COLO668 (cell line): ENCODE results near the gene C1QL2.

Experiments used
- DNase-seq: peaks from one replicate; lab custom pipeline; 2025; ENCODE audit not compliant: unreplicated experiment; lab: John Stamatoyannopoulos, UW

C1QL2 gene

GRCh38 chr2:119158563-119159347 lies at the start of gene C1QL2:
TSS of gene C1QL2 (minus strand) at chr2:119158751. CDS start at chr2:119158269, 482 bp downstream.
- DNase-seq: peak; percentile 39

DNA sequence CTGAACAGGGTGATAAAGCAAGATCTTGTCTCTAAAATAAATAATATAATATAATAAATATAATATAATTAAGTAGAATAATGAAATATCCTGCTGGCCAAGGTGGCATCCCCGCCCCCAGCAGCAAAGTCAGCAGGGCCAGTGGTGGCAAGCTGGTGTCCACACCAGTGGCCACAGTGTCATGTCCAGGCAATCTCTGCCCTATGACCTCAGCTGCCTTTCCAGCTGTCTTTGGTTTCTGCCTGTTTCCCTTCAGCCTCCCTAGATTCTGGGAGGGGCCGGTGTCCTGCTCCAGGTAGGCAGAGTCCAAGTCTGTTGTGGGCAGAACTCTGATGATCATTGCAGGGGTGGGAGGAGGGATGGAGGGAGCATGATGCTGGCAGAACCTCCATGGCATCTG lies 48.9 kb upstream of the C1QL2 start:
- no peak for DNase-seq

DNA sequence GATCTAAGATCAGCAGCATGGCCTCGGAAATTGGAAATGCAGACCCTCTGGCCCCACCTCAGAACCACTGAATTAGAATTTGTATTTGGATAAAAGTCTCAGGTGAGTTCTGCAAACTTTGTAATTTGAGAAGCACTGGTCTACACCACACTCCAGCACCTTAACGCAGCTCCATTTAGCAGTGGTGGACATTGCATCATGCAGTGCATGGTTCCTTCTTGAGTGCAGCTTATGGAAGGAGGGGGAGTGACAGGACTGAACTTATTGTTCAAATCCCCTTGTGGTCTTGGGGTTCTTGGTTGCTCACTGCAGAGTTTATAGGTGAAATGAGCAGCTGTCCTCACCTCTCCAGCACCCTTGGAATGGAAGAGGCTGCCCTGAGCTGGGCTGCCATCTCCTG lies 47.6 kb upstream of the C1QL2 start:
- no peak for DNase-seq

DNA sequence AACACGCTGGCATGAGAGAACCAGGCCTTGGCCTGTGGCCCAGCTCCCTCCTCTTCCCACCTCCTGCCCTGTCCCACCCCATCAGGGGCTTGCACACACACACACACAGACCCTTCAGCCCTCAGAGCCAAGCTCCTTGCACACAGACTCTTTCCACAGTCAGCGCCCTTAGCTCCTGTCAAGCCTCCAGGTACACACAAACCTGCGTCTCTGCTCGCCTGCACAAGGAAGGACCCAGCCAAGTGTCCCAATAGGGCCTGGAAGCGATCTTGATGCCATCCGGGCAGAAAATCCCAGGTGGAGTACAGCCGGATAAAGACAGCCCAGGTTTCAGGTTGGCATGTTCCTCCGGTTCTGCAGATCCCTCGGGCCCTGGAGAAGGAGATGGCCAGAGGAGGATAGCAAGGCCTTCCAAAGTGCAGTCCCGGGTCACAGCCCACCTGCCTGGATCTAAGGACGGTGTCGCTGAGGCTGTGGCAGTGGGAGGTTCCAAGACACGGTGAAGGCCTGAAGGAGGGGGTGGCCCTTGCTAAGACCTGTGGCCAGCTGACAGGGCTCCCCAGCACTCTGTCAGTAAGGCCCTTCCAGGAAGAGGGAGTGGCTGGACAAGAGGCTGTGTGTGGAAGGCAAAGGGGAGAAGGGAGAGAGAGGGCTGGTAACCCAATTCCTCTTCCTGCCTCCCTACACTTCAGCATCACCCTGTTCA lies 46.6 kb upstream of the C1QL2 start:
- no peak for DNase-seq

DNA sequence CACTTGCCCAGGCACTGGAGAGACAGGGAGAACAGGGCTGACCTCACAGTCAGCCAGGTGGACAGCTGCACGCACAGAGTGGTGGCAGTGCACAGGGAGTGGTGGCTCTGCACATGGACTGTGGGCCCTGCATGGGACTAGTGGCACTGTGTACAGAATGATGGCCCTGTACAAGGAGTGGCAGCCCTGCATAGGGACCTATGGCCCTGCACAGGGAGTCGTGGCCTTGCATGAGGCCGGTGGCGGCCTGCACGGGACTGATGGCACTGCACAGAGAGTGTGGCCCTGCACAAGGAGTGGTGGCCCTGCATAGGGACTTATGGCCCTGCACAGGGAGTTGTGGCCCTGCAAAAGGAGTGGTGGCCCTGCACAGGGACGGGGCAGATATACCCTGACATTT lies 46.0 kb upstream of the C1QL2 start:
- DNase-seq: no peak

DNA sequence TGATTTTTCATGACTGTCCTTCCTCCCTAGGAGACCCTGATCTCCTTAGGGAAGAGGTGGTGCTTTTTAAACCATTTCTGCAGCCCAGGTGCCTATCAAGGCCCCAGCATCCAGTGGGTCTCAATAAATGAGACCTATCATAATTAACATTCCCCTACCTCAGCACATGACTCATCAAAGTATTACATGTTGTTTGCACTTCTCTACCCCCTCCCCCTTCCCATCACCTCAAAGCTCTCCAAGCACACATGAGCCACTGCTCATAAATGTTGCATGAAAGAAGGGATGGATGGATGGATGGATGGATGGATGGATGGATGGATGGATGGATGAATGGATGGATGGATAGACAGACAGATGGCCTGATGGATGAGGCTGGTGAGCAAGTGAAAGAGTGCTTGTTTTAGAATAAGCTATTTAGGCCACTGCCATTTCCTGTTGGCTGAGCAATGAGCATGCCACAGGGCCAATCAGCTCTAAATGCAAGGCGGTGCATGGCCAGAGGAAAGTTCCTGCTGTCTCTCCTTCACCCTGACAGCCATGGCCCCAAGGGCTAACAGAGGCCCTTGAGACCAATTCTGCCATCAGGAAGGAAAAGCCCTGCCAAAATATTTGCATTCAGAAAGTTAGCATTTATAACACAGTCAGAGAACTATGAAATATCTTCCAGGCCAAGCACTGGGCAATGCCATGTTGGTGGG lies 44.2 kb upstream of the C1QL2 start:
- no peak for DNase-seq

GRCh38 chr2:119201815-119202214 lies 43.3 kb upstream of the C1QL2 start:
- no peak for DNase-seq

DNA sequence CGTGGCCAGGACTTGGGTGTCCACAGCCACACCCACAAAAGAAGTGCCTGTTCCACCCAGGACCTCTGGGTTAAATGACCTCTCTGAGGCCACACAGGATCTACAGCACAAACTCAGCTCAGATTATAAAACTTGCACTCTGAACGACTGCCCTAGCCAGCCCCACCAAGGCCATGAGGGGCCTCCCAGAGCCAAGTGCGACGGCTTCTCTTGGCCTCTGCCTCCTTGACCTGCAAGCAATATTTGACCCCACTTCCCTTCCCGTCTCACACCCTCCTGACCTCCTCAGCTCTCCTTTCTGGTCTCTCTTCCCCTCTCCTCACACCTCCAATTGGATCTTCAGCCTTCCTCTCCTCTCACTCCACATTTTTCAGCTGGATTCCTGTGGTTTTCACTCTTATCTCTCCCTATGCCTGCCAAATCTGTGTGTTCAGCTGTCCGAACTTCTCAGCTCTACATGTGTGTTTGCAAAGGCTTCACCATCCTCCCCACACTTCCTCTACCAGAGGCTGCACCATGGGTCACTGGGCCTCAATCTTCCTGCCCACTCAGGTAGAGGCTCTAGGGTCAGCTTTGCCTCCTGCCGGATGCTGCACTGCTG lies 39.8 kb upstream of the C1QL2 start:
- DNase-seq: no peak

- no peak for DNase-seq
Observed at GRCh38 chr2:119197529-119198239, 39.1 kb upstream of the C1QL2 start.

DNA sequence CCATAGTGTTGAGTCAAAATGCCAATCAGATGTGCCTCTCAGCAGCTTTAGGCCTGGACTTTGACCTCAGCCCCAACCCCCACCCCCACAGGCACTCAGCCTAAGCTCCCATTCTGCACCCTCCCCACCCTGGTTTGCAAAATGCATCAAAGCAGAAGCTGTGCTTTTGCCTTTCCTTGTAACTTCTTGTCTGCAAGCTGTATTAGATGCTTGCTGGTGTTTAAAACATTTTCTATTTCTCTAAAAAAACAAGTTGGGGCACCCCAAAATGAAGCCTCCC lies 38.5 kb upstream of the C1QL2 start:
- DNase-seq: no peak

GRCh38 chr2:119196301-119197125 lies 38.0 kb upstream of the C1QL2 start:
- no peak for DNase-seq

- no peak for DNase-seq
Observed at GRCh38 chr2:119195887-119196286, 37.3 kb upstream of the C1QL2 start.

- no peak for DNase-seq
Observed at GRCh38 chr2:119195001-119195400, 36.5 kb upstream of the C1QL2 start.

- DNase-seq: no peak
Observed at GRCh38 chr2:119192893-119193292, 34.3 kb upstream of the C1QL2 start.

DNA sequence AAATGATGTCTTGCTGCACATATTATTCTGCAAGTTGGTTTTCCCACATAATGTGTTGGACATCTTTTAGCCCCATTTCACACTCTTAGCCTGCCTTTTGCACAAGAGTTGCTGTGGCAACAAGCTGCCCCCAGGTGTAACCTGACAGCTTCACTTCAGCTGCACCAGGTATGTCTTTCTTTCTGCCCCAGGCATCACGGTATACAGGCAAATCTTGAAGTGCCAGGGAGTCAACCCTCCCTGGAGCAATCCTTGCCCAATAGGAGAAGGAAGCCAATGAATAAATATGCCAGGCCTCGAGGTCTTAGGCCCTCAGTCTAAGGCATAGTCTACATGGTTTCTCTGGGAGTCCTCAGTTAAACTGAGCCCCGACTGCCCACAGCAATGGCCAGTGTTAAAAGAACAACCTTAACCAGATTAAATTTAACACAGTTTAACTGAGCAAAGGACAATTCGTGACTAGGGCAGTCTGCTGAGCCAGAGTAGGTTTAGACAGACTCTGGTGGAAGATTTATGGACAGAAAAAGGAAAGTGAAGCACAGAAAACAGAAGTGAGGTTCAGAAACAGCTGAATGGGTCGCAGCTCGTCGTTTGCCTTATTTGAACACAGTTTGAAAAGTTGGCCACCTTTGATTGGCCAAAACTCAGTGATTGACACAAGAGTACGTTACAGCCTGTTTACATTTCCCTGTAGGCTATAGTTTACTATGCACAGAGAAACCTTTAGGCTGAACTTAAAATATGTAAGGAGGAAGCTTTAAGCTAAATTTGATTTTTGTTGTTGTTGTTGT lies 32.0 kb upstream of the C1QL2 start:
- DNase-seq: no peak

DNA sequence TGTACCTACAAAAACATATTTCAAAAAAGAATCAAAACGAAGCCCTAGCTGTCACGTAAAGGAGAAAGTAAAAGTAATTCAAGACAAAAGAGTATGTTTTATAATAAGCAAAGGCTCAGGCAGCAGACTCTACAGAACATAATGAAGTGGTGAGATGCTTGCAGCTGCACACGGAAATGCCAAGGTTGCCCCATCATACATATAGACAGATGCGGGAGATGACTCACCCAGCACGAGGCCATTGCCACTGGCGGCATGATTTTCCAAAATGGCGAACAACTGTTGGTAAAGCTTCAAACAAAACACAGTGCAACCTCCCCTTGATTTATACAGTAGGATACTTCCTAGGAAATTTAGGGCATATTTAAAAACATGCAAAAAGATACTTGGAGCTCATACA lies 26.0 kb upstream of the C1QL2 start:
- no peak for DNase-seq

DNA sequence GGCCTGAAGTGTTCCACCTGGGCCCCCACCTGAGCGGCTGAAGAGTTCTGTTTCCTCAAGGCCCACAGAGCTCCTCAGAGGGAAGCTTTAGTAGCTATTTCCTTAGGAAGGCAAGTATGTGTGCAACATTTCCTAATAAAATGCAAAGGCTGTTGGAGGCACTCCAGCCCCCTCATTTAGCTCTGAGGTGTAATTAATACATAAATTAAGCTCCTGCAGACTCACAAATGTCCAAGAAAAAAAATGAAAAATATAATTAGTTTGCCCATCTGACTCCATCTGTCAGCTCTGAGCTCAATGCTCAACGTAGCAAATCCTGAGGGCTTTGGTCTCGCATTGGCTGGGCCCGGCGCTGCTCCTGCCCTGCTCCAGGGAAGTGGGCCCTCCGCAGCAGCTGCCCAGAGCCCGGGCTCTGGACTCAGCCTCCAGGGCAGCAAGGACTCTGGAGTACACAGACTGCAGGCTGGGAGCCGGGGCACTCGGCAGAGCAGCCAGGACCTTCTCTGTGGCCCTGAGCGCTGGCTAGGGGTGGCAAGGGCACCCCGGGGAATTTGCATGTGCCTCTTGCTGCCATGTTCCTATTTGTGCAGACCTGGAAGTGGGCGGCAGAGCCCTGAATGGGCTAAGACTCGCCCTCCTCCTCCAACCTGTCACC lies 23.4 kb upstream of the C1QL2 start:
- no peak for DNase-seq

DNA sequence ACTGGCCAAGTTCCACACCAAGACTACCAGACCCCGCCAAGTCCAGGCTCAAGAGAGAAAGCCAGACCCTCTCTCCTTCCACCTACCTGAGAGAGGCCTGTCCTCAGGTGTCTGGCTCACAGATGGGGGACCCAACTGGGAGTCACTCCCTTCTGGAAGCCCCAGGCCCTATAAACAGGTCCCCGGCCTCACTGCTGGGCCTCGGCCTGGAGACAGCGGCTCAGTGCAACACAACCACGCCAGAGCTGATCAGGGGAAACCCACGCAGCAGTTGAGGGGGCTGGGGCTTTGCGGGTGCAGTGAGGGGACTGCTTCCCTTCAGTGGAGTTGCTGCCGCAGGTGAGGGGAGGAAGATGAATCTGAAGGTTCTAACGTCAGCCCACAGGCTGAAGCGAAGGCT lies 22.8 kb upstream of the C1QL2 start:
- DNase-seq: no peak

DNA sequence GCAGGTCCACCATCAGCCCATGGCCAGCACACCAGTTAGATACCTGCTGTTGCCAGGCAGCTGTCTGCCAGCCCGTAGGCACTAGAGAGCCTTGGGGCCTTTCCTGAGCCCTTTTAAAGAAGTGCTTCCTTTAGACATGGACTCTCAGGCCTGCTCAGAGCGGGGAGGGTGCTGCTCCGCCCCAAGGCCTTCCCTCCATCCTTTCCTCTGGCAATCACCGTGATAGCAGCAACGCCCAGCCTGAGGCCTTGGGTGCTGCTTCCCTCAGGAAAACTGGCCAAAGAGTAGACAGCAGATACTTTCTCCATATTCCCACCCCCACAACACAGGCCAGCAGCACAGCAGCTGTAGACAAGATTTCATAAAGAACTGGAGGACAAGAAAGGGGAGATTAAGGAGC lies 22.3 kb upstream of the C1QL2 start:
- no peak for DNase-seq
